Stimulated activated CD8-positive, alpha-beta memory T cell treated with anti-CD3 and anti-CD28 coated beads, Interleukin-12 subunit alpha, Interleukin-12 subunit beta, amount 100 ng/mL, for 24 hours (primary cell): Measurements from ENCODE around the gene ATOSA.

Experiments
- DNase-seq: peaks from one replicate; pipeline ENCODE4 v3.0.0-alpha.2; 2020; ENCODE audit errors: extremely low read depth

The ATOSA gene

GRCh38 chr15:52683580-52683979 lies 4.4 kb upstream of the ATOSA start:
- DNase-seq = no peak

- DNase-seq = no peak
Measured at GRCh38 chr15:52682781-52683180, 3.6 kb upstream of the ATOSA start.

GRCh38 chr15:52682200-52682599 lies 3.0 kb upstream of the ATOSA start:
- DNase-seq = no peak

- no peak for DNase-seq
Measured at GRCh38 chr15:52681441-52681840, 2.3 kb upstream of the ATOSA start.

GRCh38 chr15:52680761-52681160 lies 1.6 kb upstream of the ATOSA start:
- no peak for DNase-seq

GRCh38 chr15:52680041-52680391 lies 828 bp upstream of the ATOSA start:
- no peak for DNase-seq

DNA sequence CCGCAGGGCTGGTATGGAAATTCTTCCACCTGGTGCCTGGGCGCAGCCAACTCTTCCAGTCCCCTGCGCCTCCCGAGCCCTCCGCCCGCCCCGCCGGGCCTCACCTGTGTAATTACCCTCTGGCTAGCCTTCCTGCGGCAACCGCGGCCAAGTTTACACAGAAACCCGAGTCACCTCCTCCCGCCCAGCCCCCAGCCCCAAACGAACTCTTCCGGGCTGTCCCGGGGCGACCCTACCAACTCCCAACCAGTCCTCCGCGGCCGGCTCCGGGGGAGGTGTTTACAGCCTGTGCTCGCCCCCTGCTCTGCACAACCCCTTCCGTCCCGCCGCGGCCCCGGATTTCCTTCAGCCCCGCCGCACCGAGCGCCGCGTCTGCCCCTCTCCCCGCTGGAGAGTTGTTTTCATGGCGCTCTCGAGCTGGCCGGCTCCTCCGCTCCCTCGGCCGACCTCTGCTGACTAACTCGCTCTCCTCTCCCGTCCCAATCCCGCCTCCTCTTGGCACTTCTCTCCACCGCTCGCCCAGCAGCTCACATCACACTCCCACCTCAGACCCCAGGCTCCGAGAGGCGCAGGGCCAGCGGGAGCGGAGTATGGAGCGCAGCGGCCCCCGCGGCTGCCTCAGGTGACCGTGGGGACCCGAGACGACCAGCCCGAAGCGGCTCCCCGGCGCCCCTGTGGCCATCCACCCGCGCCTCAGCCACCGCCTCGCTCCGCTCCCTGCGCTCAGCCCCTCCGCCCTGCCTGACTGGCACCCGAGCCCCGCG lies 538 bp downstream of the ATOSA start:
- no peak for DNase-seq

DNA sequence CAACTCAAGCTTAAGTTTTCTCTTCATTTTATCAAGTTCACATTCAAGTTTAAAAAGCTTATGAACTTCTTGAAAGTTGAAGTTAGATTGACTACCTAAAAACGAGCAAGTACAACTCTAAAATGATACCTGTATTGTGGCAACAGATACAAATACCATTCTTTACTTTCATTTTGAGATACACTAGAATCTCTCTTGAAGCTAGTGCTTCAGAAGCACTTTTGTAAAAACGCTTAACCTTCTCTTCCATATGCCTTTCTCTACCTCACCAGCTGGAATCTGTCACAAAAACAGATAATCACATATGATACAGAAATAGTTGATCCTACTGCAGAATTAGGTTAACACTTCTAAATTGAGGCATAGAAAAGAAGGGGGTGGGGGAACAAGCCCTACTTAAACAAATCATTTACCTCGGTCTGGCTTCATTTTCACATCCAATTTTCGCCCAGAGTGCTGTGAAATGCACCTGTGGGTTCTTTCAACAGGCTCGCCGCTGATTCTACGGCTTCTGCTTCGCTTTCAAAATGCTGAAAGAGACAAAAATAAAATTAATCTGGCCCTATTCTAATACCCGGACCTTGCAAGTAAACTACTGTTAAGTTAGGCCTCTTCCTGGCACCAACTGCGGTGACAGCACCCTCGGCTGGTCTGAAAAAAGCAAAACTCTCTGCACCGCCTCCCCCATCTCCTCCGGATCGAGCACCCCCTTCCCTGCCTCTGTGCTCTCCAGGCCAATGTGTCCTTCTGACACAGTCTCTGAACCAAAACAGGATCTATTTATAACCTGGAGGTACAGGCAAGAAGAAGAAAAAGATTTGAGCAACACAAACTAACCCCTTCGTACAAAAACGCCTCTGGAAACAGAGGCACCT lies 1.4 kb downstream of the ATOSA start:
- DNase-seq = no peak

DNA sequence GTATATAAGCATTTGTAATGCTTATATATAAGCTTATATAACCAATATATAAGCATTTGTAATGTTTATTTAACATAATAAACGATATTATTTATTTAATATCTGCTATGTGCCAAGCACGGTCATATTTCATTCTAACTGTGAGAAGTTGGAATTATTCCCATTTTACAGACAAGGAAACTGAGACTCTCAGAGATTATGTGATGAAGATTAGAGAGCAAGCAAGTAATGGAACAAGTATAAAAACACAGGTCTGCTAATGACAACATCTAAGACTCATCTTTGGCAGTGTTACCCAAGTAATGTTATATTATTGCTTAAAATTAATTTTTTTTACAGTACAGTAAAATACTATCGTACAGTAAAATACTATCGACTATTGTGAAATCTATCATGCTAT lies 4.4 kb downstream of the ATOSA start:
- no peak for DNase-seq

GRCh38 chr15:52673734-52674133 lies 5.5 kb downstream of the ATOSA start:
- no peak for DNase-seq

DNA sequence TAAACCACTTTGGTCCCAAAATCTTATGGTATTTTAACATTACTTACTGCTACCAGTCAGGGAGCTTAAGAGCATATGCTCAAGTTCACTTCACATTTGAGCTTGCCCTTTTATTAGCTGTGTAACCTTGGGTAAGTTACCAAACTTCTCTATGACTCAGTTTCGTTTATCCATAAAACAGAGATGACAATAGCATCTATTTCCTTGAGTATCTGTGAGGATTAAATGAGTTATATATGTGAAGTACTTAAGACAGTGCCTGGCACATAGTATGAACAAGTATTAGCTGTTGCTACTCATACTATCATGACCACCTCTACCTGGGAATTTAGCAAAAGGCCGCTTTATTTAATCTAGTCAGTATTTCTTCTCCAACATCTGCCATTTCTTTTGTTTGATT lies 5.9 kb downstream of the ATOSA start:
- no peak for DNase-seq

- DNase-seq = no peak
Measured at GRCh38 chr15:52672661-52673060, 6.5 kb downstream of the ATOSA start.

GRCh38 chr15:52670087-52670486 lies 9.1 kb downstream of the ATOSA start:
- DNase-seq = no peak

DNA sequence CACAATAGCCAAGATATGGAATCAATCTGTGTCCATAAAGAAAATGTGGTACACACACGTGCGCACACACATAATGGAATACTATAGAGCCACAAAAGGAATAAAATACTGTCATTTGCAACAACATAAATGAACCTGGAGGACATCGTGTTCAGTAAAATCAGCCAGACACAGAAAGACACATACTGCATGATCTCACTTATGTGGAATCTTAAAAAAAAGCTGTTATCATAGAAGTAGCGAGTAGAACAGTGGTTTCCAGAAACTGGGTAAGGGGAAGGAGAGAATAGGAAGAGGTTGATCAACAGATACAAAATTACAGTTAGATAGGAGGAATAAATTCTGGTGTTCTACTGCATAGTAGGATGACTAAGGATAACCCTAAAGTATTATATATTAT lies 11.1 kb downstream of the ATOSA start:
- no peak for DNase-seq

- no peak for DNase-seq
Measured at GRCh38 chr15:52667597-52667996, 11.6 kb downstream of the ATOSA start.

DNA sequence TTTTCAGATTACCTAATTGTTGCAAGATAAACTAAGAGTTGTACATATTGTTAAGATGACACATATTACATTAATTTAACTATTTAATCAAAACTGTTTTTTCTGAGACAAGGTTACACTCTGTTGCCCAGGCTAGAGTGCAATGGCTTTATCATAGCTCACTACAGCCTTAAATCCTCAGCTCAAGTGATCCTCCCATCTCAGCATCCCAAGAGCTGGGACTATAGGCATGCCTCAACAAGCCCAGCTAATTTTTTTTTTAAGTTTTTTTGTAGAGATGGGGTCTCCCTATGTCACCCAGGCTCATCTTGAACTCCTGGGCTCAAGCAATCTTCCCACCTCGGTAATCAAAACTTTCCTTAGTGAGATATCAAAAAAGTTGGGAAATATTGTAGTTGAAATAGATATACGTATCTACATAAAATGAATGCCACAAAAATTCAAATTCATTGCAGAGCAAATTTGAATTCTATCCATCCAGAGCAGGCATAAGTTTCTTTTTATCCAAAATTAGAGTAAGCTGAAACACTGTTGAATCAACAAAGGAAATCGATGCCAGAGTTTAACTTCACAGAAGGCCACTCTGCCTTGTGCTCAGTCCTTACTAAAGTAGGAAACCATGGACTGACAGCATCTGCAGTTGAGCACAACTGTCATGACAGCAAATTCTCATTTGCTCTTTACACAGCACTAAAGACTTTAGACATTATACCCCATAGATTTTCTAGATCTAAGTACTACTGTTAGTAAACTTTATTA lies 15.5 kb downstream of the ATOSA start:
- no peak for DNase-seq

DNA sequence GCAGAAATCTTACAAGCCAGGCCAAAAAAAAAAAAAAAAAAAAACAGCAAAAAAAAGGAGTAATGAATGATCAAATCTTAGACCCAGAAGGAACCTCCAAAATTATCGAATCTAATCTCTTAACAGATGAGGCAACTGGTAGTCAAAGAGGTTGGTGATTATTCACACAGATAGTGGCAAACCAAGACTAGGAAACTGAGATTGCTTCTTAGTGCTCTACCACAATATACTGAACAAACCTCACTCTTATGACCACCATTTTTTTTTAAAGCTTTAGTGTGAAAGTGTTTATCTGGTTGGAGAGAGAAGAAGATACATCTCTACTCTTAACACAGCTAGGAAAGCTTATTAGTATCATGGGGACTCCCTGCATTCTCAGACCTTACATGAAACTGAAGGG lies 17.3 kb downstream of the ATOSA start:
- no peak for DNase-seq

DNA sequence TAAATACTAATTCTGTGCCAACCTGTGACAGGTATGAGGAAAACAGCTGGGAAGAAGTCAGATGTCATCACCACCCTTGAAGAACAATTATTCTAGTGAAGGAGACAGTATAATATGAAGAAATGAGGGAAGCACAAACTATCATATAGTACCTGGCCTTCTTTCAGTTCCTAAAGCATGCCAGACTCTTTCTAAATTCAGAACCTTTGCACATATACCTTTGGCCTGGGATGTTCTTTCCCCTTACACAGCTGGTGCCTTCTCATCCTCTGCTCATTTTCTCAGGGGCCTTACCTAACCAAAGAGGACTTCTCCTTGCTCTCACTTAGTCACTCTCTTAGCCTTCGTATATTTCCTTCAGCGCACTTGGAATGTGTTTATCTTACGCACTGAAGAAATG lies 19.0 kb downstream of the ATOSA start:
- no peak for DNase-seq

DNA sequence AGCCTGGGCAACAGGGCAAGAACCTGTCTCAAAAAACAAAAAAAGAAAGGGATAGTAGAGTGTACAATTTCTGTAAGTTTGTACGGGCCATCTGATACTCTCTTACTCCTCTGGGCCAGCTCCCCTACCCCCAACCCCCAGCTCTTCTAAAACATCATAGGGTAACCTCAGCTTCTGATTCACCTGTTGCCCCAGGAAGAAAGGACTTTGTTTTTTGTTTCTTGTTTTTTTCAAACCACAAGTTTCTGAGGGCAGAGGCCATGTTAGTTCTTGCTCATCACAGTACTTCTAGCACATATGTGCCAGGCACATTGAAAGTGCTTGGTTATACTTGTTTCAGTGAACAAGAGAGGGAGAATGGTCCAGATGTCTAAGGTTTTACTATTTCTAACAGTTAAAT lies 20.2 kb downstream of the ATOSA start:
- DNase-seq = no peak

GRCh38 chr15:52657338-52657737 lies 21.9 kb downstream of the ATOSA start:
- DNase-seq = no peak

DNA sequence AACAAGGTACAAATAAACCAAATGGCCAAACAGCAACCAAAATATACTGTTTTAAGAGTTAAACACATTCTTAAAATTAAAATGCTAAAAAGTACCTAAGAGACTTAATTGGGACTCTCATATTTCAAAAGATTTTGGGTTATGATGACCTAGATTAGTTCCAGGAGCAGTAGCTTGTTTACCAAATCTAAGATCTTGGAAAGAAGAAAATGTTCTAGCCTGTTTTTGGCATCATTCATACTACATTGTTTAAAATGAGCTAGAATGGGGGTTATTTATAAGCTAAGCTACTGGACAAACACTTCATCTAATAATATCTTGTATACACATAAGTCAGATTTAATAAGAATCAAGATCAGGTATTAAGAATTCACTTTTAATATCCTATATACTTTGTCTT lies 22.8 kb downstream of the ATOSA start:
- no peak for DNase-seq

GRCh38 chr15:52653431-52653964 lies 25.7 kb downstream of the ATOSA start:
- no peak for DNase-seq
